ENCODE results near the gene DBR1.

Gene DBR1

GRCh38 chr3:138197524-138197923, 22.8 kb upstream of the DBR1 start:
- Histone ChIP-seq H3K9ac (ENCODE audit: insufficient read length, low read depth) (no peak overlapping the region), H3K9me3 (ENCODE audit: insufficient read depth, low read length) (no peaks in the 10 kb centered on the region), H3K4me3 (ENCODE audit: insufficient read length, low read depth) (no peak overlapping the region), H3K27me3 (ENCODE audit: insufficient read depth, insufficient read length) (no peaks in the 10 kb centered on the region), H3K4me1 (ENCODE audit: insufficient read depth, insufficient read length) (no peaks in the 10 kb centered on the region), H3K36me3 (ENCODE audit: insufficient read depth, insufficient read length, low read length) (peaks cover 17% of the 10 kb centered on the region)
- TF ChIP-seq YY1 (IDR thresholded peaks at IDR 0.05; ENCODE audit: insufficient read depth, insufficient read length): no peak
- no peak for TF ChIP-seq SUZ12 (IDR thresholded peaks at IDR 0.05; ENCODE audit: extremely low read depth, insufficient read depth, insufficient read length)
- TF ChIP-seq ZNF274 (IDR thresholded peaks at IDR 0.05; ENCODE audit: low read depth, low read length): no peak
- DNase-seq (ENCODE audit: low read depth, low spot score): no peak

- H3K9me3 ChIP-seq (ENCODE audit: insufficient read depth, low read length): no peaks in the 10 kb centered on the region
- no peak for TF ChIP-seq YY1 (IDR thresholded peaks at IDR 0.05; ENCODE audit: insufficient read depth, insufficient read length)
- no peak for TF ChIP-seq SUZ12 (IDR thresholded peaks at IDR 0.05; ENCODE audit: extremely low read depth, insufficient read depth, insufficient read length)
- no peak overlapping the region for H3K4me3 ChIP-seq (ENCODE audit: insufficient read length, low read depth)
- DNase-seq (ENCODE audit: low read depth, low spot score): no peak
- no peaks in the 10 kb centered on the region for H3K27me3 ChIP-seq (ENCODE audit: insufficient read depth, insufficient read length)
- H3K4me1 ChIP-seq (ENCODE audit: insufficient read depth, insufficient read length): no peaks in the 10 kb centered on the region
- H3K9ac ChIP-seq (ENCODE audit: insufficient read length, low read depth): no peak overlapping the region
- H3K36me3 ChIP-seq (ENCODE audit: insufficient read depth, insufficient read length, low read length): peaks cover 19% of the 10 kb centered on the region
Observed at GRCh38 chr3:138197058-138197457, 22.3 kb upstream of the DBR1 start.

- DNase-seq (ENCODE audit: low read depth, low spot score): no peak
- H3K4me3 ChIP-seq (ENCODE audit: insufficient read length, low read depth): no peak overlapping the region
- TF ChIP-seq YY1 (IDR thresholded peaks at IDR 0.05; ENCODE audit: insufficient read depth, insufficient read length) (no peak), SUZ12 (IDR thresholded peaks at IDR 0.05; ENCODE audit: extremely low read depth, insufficient read depth, insufficient read length) (no peak), ZNF274 (IDR thresholded peaks at IDR 0.05; ENCODE audit: low read depth, low read length) (no peak)
- H3K9ac ChIP-seq (ENCODE audit: insufficient read length, low read depth): no peak overlapping the region
- H3K36me3 ChIP-seq (ENCODE audit: insufficient read depth, insufficient read length, low read length): peaks cover 28% of the 10 kb centered on the region
- H3K9me3 ChIP-seq (ENCODE audit: insufficient read depth, low read length): peaks cover 6% of the 10 kb centered on the region; the same call in 1 of the 2 replicates
- no peaks in the 10 kb centered on the region for H3K27me3 ChIP-seq (ENCODE audit: insufficient read depth, insufficient read length)
- no peaks in the 10 kb centered on the region for H3K4me1 ChIP-seq (ENCODE audit: insufficient read depth, insufficient read length)
Observed at GRCh38 chr3:138196023-138196422, 21.3 kb upstream of the DBR1 start.

- Histone ChIP-seq H3K4me3 (ENCODE audit: insufficient read length, low read depth) (no peak overlapping the region), H3K27me3 (ENCODE audit: insufficient read depth, insufficient read length) (no peaks in the 10 kb centered on the region), H3K4me1 (ENCODE audit: insufficient read depth, insufficient read length) (no peaks in the 10 kb centered on the region), H3K9ac (ENCODE audit: insufficient read length, low read depth) (no peak overlapping the region), H3K36me3 (ENCODE audit: insufficient read depth, insufficient read length, low read length) (peaks cover 33% of the 10 kb centered on the region), H3K9me3 (ENCODE audit: insufficient read depth, low read length) (peaks cover 6% of the 10 kb centered on the region; the same call in 1 of the 2 replicates)
- DNase-seq (ENCODE audit: low read depth, low spot score): no peak
- TF ChIP-seq ZNF274 (IDR thresholded peaks at IDR 0.05; ENCODE audit: low read depth, low read length) (no peak), YY1 (IDR thresholded peaks at IDR 0.05; ENCODE audit: insufficient read depth, insufficient read length) (no peak), SUZ12 (IDR thresholded peaks at IDR 0.05; ENCODE audit: extremely low read depth, insufficient read depth, insufficient read length) (no peak)
Observed at GRCh38 chr3:138195481-138195880, 20.8 kb upstream of the DBR1 start.

GRCh38 chr3:138188013-138188730, 13.5 kb upstream of the DBR1 start:
- TF ChIP-seq SUZ12 (IDR thresholded peaks at IDR 0.05; ENCODE audit: extremely low read depth, insufficient read depth, insufficient read length) (no peak), ZNF274 (IDR thresholded peaks at IDR 0.05; ENCODE audit: low read depth, low read length) (no peak), YY1 (IDR thresholded peaks at IDR 0.05; ENCODE audit: insufficient read depth, insufficient read length) (no peak)
- Histone ChIP-seq H3K4me1 (ENCODE audit: insufficient read depth, insufficient read length) (no peaks in the 10 kb centered on the region), H3K9me3 (ENCODE audit: insufficient read depth, low read length) (peaks cover 6% of the 10 kb centered on the region; the same call in 1 of the 2 replicates), H3K27me3 (ENCODE audit: insufficient read depth, insufficient read length) (peaks cover 24% of the 10 kb centered on the region), H3K4me3 (ENCODE audit: insufficient read length, low read depth) (peak overlapping the region; percentile 97), H3K9ac (ENCODE audit: insufficient read length, low read depth) (peak overlapping the region; percentile 93), H3K36me3 (ENCODE audit: insufficient read depth, insufficient read length, low read length) (peaks cover 35% of the 10 kb centered on the region)
- peak; percentile 6 for DNase-seq (ENCODE audit: low read depth, low spot score)

GRCh38 chr3:138187296-138188012, 12.7 kb upstream of the DBR1 start, which contains the start of gene ARMC8:
Gene ARMC8, plus strand, starts transcription at chr3:138187301. Its CDS starts 254 bp downstream, at chr3:138187555.
- TF ChIP-seq SUZ12 (IDR thresholded peaks at IDR 0.05; ENCODE audit: extremely low read depth, insufficient read depth, insufficient read length): no peak
- TF ChIP-seq ZNF274 (IDR thresholded peaks at IDR 0.05; ENCODE audit: low read depth, low read length): no peak
- TF ChIP-seq YY1 (IDR thresholded peaks at IDR 0.05; ENCODE audit: insufficient read depth, insufficient read length): peak; percentile 81
- Histone ChIP-seq H3K9ac (ENCODE audit: insufficient read length, low read depth) (peak within 1 kb of the TSS; percentile 93), H3K9me3 (ENCODE audit: insufficient read depth, low read length) (peaks cover 6% of the 10 kb centered on the region; the same call in 1 of the 2 replicates), H3K4me1 (ENCODE audit: insufficient read depth, insufficient read length) (no peaks in the 10 kb centered on the region), H3K4me3 (ENCODE audit: insufficient read length, low read depth) (peak within 1 kb of the TSS; percentile 97), H3K36me3 (ENCODE audit: insufficient read depth, insufficient read length, low read length) (peaks cover 32% of the 10 kb centered on the region), H3K27me3 (ENCODE audit: insufficient read depth, insufficient read length) (peaks cover 24% of the 10 kb centered on the region)
- DNase-seq (ENCODE audit: low read depth, low spot score): peak; percentile 75

GRCh38 chr3:138186803-138187295, 12.1 kb upstream of the DBR1 start:
- DNase-seq (ENCODE audit: low read depth, low spot score): no peak
- Histone ChIP-seq H3K9me3 (ENCODE audit: insufficient read depth, low read length) (peaks cover 5% of the 10 kb centered on the region; the same call in 1 of the 2 replicates), H3K36me3 (ENCODE audit: insufficient read depth, insufficient read length, low read length) (peaks cover 30% of the 10 kb centered on the region), H3K4me3 (ENCODE audit: insufficient read length, low read depth) (peak overlapping the region; percentile 97), H3K27me3 (ENCODE audit: insufficient read depth, insufficient read length) (peaks cover 24% of the 10 kb centered on the region), H3K4me1 (ENCODE audit: insufficient read depth, insufficient read length) (no peaks in the 10 kb centered on the region), H3K9ac (ENCODE audit: insufficient read length, low read depth) (peak overlapping the region; percentile 93)
- TF ChIP-seq SUZ12 (IDR thresholded peaks at IDR 0.05; ENCODE audit: extremely low read depth, insufficient read depth, insufficient read length): no peak
- no peak for TF ChIP-seq YY1 (IDR thresholded peaks at IDR 0.05; ENCODE audit: insufficient read depth, insufficient read length)
- TF ChIP-seq ZNF274 (IDR thresholded peaks at IDR 0.05; ENCODE audit: low read depth, low read length): no peak
